Glutamatergic neuron (in vitro differentiated cells): Measurements from ENCODE around the gene ATF4. TPM values are rescaled to one million over a fixed set of nuclear protein-coding genes. Genes with fewer than 3 reads are reported as not detected.

Source experiments
- DNase-seq: peaks from one replicate; pipeline ENCODE4 v3.0.0; 2022
- H3K27ac Mint-ChIP-seq: one replicate; pipeline ENCODE4 v1.8.0; 2020; ENCODE audit warnings: mild to moderate bottlenecking, mixed read lengths, inconsistent platforms; ENCODE audit not compliant: unreplicated experiment
- H3K27me3 Mint-ChIP-seq: one replicate; pipeline ENCODE4 v1.8.0; 2020; ENCODE audit warnings: mild to moderate bottlenecking, moderate library complexity, mixed read lengths, inconsistent platforms; ENCODE audit not compliant: unreplicated experiment
- H3K36me3 Mint-ChIP-seq: one replicate; pipeline ENCODE4 v1.8.0; 2020; ENCODE audit warnings: mild to moderate bottlenecking, mixed read lengths, inconsistent platforms; ENCODE audit not compliant: unreplicated experiment
- H3K4me1 Mint-ChIP-seq: one replicate; pipeline ENCODE4 v1.8.0; 2020; ENCODE audit warnings: mild to moderate bottlenecking, low read depth, mixed read lengths, inconsistent platforms; ENCODE audit not compliant: unreplicated experiment
- H3K4me3 Mint-ChIP-seq: one replicate; pipeline ENCODE4 v1.8.0; 2020; ENCODE audit warnings: mild to moderate bottlenecking, mixed read lengths, inconsistent platforms; ENCODE audit not compliant: unreplicated experiment
- H3K9me3 Mint-ChIP-seq: one replicate; pipeline ENCODE4 v1.8.0; 2020; ENCODE audit warnings: mild to moderate bottlenecking, moderate library complexity, mixed read lengths, inconsistent platforms; ENCODE audit not compliant: unreplicated experiment
- CTCF ChIP-seq: fragments of 200-600 bp; sonication (generic); IDR thresholded peaks from one replicate; pipeline ENCODE4 v1.5.0; 2021; ENCODE audit not compliant: partially characterized antibody, unreplicated experiment
- total RNA-seq: library from RNA; stranded (reverse); fragmentation: NEBNext Ultra II Directional; extraction: Animal tissue kit (Norgen Biotek cat#: 25700); gene quantifications from one replicate; pipeline ENCODE4 v1.2.1, GENCODE V29; 2021; ENCODE audit not compliant: unreplicated experiment

The ATF4 gene
- total RNA-seq, 1 donor from 2014 or later: 509 TPM

DNA sequence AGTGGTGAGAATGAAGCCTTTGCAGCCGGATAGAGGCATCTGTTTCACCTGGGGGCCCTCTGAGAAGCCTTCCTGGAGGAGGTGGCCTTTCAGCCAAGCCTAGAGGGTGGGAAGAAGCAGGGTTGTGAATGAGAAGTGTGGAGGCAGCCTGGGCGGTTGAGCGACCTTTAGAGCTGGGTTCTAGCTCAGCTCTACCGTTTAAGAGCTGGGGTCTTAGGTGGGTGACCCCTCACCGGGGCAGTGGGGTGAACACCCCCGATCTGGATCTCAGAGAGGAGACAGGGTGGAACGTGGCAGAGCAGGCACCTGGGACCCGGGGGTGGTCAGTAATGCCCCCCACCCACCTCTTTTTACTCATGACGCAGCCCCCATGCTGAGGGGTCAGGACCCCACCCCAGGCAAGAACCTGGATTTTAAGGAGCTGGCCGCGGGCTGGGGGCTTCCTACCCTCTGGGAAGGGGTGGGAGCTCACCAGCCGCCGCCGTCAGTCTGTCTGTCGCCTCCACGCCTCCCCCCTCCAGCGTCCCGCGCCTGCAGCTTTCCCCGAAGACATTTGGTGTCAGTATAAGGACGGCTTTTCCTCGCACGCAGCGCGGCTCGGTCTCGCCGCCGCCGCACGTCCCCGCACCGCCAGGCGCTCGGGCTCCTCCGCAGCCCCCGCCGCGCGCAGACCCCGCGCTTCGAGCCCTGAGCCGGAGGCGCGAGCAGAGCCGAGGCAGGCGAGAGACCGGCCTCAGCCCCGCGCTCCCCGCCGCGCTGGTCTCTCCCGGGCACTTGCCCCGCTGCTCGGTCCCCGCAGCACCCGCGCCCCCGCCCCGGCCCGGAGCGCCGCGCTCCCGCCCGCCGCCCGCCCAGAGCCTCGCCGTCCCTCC lies 36.8 kb downstream of the ATF4 start:
- peak; percentile 59 for DNase-seq
- peak overlapping the region; percentile 52 for H3K4me3 Mint-ChIP-seq
- TF ChIP-seq CTCF: no peak
- peaks cover 1% of the 10 kb centered on the region for H3K4me1 Mint-ChIP-seq
- H3K27ac Mint-ChIP-seq: no peak overlapping the region
- H3K36me3 Mint-ChIP-seq: no peaks in the 10 kb centered on the region
- no peaks in the 10 kb centered on the region for H3K9me3 Mint-ChIP-seq
- peaks cover 8% of the 10 kb centered on the region for H3K27me3 Mint-ChIP-seq

- DNase-seq: no peak
- H3K27me3 Mint-ChIP-seq: peaks cover 8% of the 10 kb centered on the region
- no peak overlapping the region for H3K27ac Mint-ChIP-seq
- no peaks in the 10 kb centered on the region for H3K9me3 Mint-ChIP-seq
- peaks cover 1% of the 10 kb centered on the region for H3K4me1 Mint-ChIP-seq
- H3K4me3 Mint-ChIP-seq: peak overlapping the region; percentile 75
- no peaks in the 10 kb centered on the region for H3K36me3 Mint-ChIP-seq
- no peak for TF ChIP-seq CTCF
These were observed 37.9 kb downstream of the ATF4 start for GRCh38 chr22:39558254-39558727.

DNA sequence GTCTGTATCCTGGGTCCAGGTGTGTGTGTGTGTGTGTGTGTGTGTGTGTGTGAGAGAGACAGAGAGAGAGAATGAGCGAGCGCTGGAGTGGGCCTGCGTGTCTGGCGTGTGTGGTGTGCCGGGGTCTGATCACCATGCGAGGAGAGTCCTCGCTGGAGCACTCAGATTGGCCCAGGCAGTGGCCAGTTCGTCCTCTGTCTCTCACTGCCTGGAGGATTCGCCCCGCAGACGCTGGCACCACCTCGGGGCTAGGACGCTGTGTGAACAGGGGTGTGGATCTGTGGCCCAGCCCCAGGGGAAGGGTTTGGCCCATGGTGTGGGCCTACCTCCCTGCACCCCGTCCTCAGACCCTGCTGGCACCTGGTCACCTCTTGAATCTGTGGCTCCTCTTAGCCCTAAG lies 38.6 kb downstream of the ATF4 start:
- no peak overlapping the region for H3K27ac Mint-ChIP-seq
- H3K27me3 Mint-ChIP-seq: peaks cover 8% of the 10 kb centered on the region
- no peak for DNase-seq
- no peaks in the 10 kb centered on the region for H3K9me3 Mint-ChIP-seq
- no peaks in the 10 kb centered on the region for H3K36me3 Mint-ChIP-seq
- peaks cover 1% of the 10 kb centered on the region for H3K4me1 Mint-ChIP-seq
- peak overlapping the region; percentile 65 for H3K4me3 Mint-ChIP-seq
- no peak for TF ChIP-seq CTCF

GRCh38 chr22:39559456-39560105 lies 39.2 kb downstream of the ATF4 start:
- no peak overlapping the region for H3K27ac Mint-ChIP-seq
- H3K4me1 Mint-ChIP-seq: peaks cover 1% of the 10 kb centered on the region
- DNase-seq: peak; percentile 52
- H3K4me3 Mint-ChIP-seq: no peak overlapping the region
- no peaks in the 10 kb centered on the region for H3K9me3 Mint-ChIP-seq
- peak; percentile 62 for TF ChIP-seq CTCF
- no peaks in the 10 kb centered on the region for H3K36me3 Mint-ChIP-seq
- peaks cover 8% of the 10 kb centered on the region for H3K27me3 Mint-ChIP-seq

DNA sequence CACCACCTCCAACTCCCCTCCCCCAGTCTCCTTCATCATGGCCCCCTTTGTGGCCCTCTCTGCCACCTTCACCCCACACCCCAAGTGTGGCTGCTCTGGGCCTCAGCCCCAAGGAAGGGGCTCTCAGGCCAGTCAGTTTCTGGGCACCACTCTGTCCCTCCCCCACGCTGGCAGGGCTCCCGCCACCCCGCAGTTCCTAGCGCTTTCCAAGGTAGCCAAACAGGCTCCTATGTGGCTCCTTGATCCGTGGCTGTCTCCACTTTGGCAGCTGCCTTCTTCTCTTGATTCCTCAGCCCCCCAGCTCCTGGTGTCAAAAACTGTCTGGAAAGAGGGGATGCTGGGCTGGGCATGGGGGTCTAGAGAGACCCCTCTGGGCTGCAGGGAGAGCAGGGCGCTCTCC lies 39.8 kb downstream of the ATF4 start:
- Mint-ChIP-seq H3K27me3 (peaks cover 8% of the 10 kb centered on the region), H3K4me1 (peaks cover 1% of the 10 kb centered on the region), H3K9me3 (no peaks in the 10 kb centered on the region), H3K36me3 (no peaks in the 10 kb centered on the region), H3K27ac (no peak overlapping the region), H3K4me3 (no peak overlapping the region)
- no peak for DNase-seq
- TF ChIP-seq CTCF: no peak
